Pancreas (tissue), 10 donors: ENCODE measurements around the gene ERP27. TPM values are rescaled to one million over a fixed set of nuclear protein-coding genes. Genes with fewer than 3 reads are reported as not detected.
A peak's percentile ranks its signal among the peaks of the same experiment; 100 is the strongest.

Source experiments
- ATAC-seq, 4 donors: fragments of 200-7000 bp; cut with Tn5 transposase; one replicate each; pipeline versions ENCODE4 v1.8.0 to v1.9.1; 2020; ENCODE audit warnings: mild to moderate bottlenecking in 4 of 4, moderate library complexity in 4 of 4
- DNase-seq, 6 donors: peaks; one replicate each; pipeline ENCODE4 v3.0.0-alpha.2; 2020
- FAIRE-seq: peaks from 2 replicates; lab custom pipeline; 2012; peaks lifted over from hg19 to GRCh38; lab: Jason Lieb, UNC
- H3K27ac ChIP-seq, 4 donors: fragments of 200-600 bp; sonication (generic); 1 replicate in 3 of 4; 2 replicates in 1 of 4; pipeline versions ENCODE4 v1.5.0 to v1.8.0; 2020
- H3K27me3 ChIP-seq, 4 donors: fragments of 200-600 bp; one replicate each; pipeline ENCODE4 v1.8.0; 2021
- H3K36me3 ChIP-seq, 3 donors: fragments of 200-600 bp; sonication (generic) in 1 of 3; one replicate each; pipeline versions ENCODE4 v1.5.0 to v1.8.0; 2020 to 2021
- H3K4me1 ChIP-seq, 3 donors: fragments of 200-600 bp; one replicate each; pipeline ENCODE4 v1.8.0; 2021
- H3K4me3 ChIP-seq, 4 donors: fragments of 200-600 bp; sonication (generic) in 2 of 4; one replicate each; pipeline versions ENCODE4 v1.5.0 to v1.8.0; 2020 to 2021
- H3K9me3 ChIP-seq, 4 donors: fragments of 200-600 bp; one replicate each; pipeline ENCODE4 v1.8.0; 2021
- CTCF ChIP-seq, 4 donors: fragments of 200-600 bp; sonication (generic) in 3 of 4; IDR thresholded peaks; one replicate each; pipeline versions ENCODE4 v1.5.0 to v1.8.0; 2021; ENCODE audit warnings: antibody characterized with exemption in 4 of 4
- WGBS, 2 donors: extraction: QIAGEN DNeasy Blood & Tissue Kit; methylation state at CpG; one replicate each; pipeline ENCODE4 v1.1.7; 2013; 5-methylcytosine and 5-hydroxymethylcytosine counted together
- intact Hi-C, 3 donors: fragments of 100-400 bp; cut with DNase I; formaldehyde crosslinking; loops; one replicate each; pipeline versions ENCODE4 v1.11.1 to v1.14.2; 2022
- polyA plus RNA-seq, 2 donors: library from polyadenylated mRNA; stranded (reverse); fragments of 200-250 nt; gene quantifications; one replicate each; pipeline ENCODE4 v1.2.3, GENCODE V29; 2013
- total RNA-seq, 6 donors: library from RNA; stranded (reverse); fragmentation: NEBNext Ultra II Directional in 4 of 6; extraction: Animal tissue kit (Norgen Biotek cat#: 25700) in 4 of 6; gene quantifications; one replicate each; pipeline versions ENCODE4 v1.2.1 to v1.2.4, GENCODE V29; 2021 to 2023
- donor health status: healthy with polysubstance abuse.
- donor health status: DM: no; HTN: no; CAD: no; lungs with moderate emphysema.
- donor health status: DM: no; HTN: no; CAD: no.
- donor health status: control.
- donor health status: control.
- donor health status: Bipolar disorder and iron deficiency.
- donor health status: DM: yes; HTN: yes; CAD: no.
- donor health status: DM: no; HTN: no; CAD: no.
- donor health status: DM: no; HTN: no; CAD: no.
- donor health status: DM: yes; HTN: yes; CAD: no.

The ERP27 gene
- total and polyA plus RNA-seq, 8 donors = 41.8 to 267 (median 97.7) TPM

- 81% methylated on average over 2 of the region's 2 CpGs for WGBS, 2 donors
- Histone ChIP-seq H3K4me3 (no peak overlapping the region), H3K36me3 (no peaks in the 10 kb centered on the region), H3K4me1 (no peaks in the 10 kb centered on the region), H3K27me3 (no peaks in the 10 kb centered on the region), H3K27ac (no peak overlapping the region), H3K9me3 (no peaks in the 10 kb centered on the region)
- no peak for TF ChIP-seq CTCF (IDR thresholded peaks at IDR 0.05)
- no peak for DNase-seq
- intact Hi-C loops = no loop called here
- no peak for FAIRE-seq
- ATAC-seq = no peak
Measured at GRCh38 chr12:14982991-14983390, 44.7 kb upstream of the ERP27 start.

- no peak overlapping the region for H3K27ac ChIP-seq
- no peak for FAIRE-seq
- no peaks in the 10 kb centered on the region for H3K4me1 ChIP-seq
- intact Hi-C loops = no loop called here
- no peaks in the 10 kb centered on the region for H3K36me3 ChIP-seq
- no peaks in the 10 kb centered on the region for H3K9me3 ChIP-seq
- no peak for DNase-seq
- no peak for TF ChIP-seq CTCF (IDR thresholded peaks at IDR 0.05)
- H3K27me3 ChIP-seq = no peaks in the 10 kb centered on the region
- no peak overlapping the region for H3K4me3 ChIP-seq
- peak in 1 of 4 donors; percentile 43 for ATAC-seq
- 89 to 98% methylated on average over 1 of the region's 1 CpG for WGBS, 2 donors
Measured at GRCh38 chr12:14982562-14982961, 44.2 kb upstream of the ERP27 start.

- WGBS, 2 donors = 92 to 97% methylated on average over 2 of the region's 2 CpGs
- intact Hi-C loops = no loop called here
Measured at GRCh38 chr12:14981049-14981448, 42.7 kb upstream of the ERP27 start.

GRCh38 chr12:14979468-14979867, 41.1 kb upstream of the ERP27 start:
- H3K27me3 ChIP-seq = no peaks in the 10 kb centered on the region
- no peaks in the 10 kb centered on the region for H3K4me1 ChIP-seq
- no peak for ATAC-seq
- no peak overlapping the region for H3K27ac ChIP-seq
- no peak for FAIRE-seq
- H3K9me3 ChIP-seq = no peaks in the 10 kb centered on the region
- H3K4me3 ChIP-seq = no peak overlapping the region
- DNase-seq = no peak
- intact Hi-C loops = no loop called here
- TF ChIP-seq CTCF (IDR thresholded peaks at IDR 0.05) = no peak
- no peaks in the 10 kb centered on the region for H3K36me3 ChIP-seq

More at GRCh38 chr12:14981049-14981448, 42.7 kb upstream of the ERP27 start:
- H3K4me3 ChIP-seq = no peak overlapping the region
- TF ChIP-seq CTCF (IDR thresholded peaks at IDR 0.05) = no peak
- H3K36me3 ChIP-seq = no peaks in the 10 kb centered on the region
- H3K27ac ChIP-seq = no peak overlapping the region
- no peaks in the 10 kb centered on the region for H3K9me3 ChIP-seq
- no peaks in the 10 kb centered on the region for H3K4me1 ChIP-seq
- no peak for DNase-seq
- no peaks in the 10 kb centered on the region for H3K27me3 ChIP-seq
- peak in 2 of 4 donors; percentile 37 to 63 for ATAC-seq
- no peak for FAIRE-seq

GRCh38 chr12:14976658-14977057, 38.3 kb upstream of the ERP27 start:
- TF ChIP-seq CTCF (IDR thresholded peaks at IDR 0.05) = no peak
- no peaks in the 10 kb centered on the region for H3K9me3 ChIP-seq
- intact Hi-C loops = no loop called here
- DNase-seq (no peak), FAIRE-seq (no peak), ATAC-seq (no peak)
- H3K27me3 ChIP-seq = no peaks in the 10 kb centered on the region
- H3K27ac ChIP-seq = no peak overlapping the region
- no peaks in the 10 kb centered on the region for H3K36me3 ChIP-seq
- no peak overlapping the region for H3K4me3 ChIP-seq
- 83 to 92% methylated on average over 3 of the region's 3 CpGs for WGBS, 2 donors
- no peaks in the 10 kb centered on the region for H3K4me1 ChIP-seq
